HEK293 (cell line): ENCODE results near the gene EPN2.

Source experiments
- CTCF ChIA-PET: fragments of 350-600 bp; formaldehyde crosslinking; extraction: SDS; loops from one replicate; lab custom pipeline; 2021; ENCODE audit warnings: antibody characterized with exemption; lab: Yijun Ruan, JAX
- POLR2A ChIA-PET: fragments of 300-600 bp; formaldehyde crosslinking; extraction: SDS; loops from one replicate; lab custom pipeline; 2020; ENCODE audit warnings: antibody characterized with exemption, inconsistent platforms; lab: Yijun Ruan, JAX
- H3K27ac ChIP-seq: fragments of 200-500 bp; sonication (Bioruptor generic); 2 replicates; pipeline ENCODE4 v1.5.1; 2014; ENCODE audit warnings: low read depth, low read length, control low read depth, inconsistent platforms; ENCODE audit errors: extremely low read depth
- H3K36me3 ChIP-seq, 2 experiments: fragments of 200-500 bp in 1 of 2; sonication (Bioruptor generic) in 1 of 2; 1 replicate in 1 of 2; 2 replicates in 1 of 2; pipeline ENCODE4 v1.5.1; 2014 to 2017; ENCODE audit warnings: inconsistent platforms in 2 of 2, low read length in 2 of 2; ENCODE audit not compliant: control insufficient read depth in 2 of 2, insufficient read depth in 1 of 2
- H3K4me1 ChIP-seq: fragments of 200-500 bp; sonication (Bioruptor generic); 2 replicates; pipeline ENCODE4 v1.5.1; 2014; ENCODE audit warnings: mild to moderate bottlenecking, low read length, inconsistent platforms; ENCODE audit not compliant: control insufficient read depth, insufficient read depth
- H3K4me3 ChIP-seq: 2 replicates; pipeline ENCODE4 v1.5.1; 2011; ENCODE audit warnings: low read depth, mild to moderate bottlenecking, control low read depth, low read length, moderate library complexity
- H3K9me3 ChIP-seq: fragments of 200-500 bp; sonication (Bioruptor generic); 2 replicates; pipeline ENCODE4 v1.5.1; 2014; ENCODE audit warnings: low read depth, low read length, inconsistent platforms; ENCODE audit not compliant: control insufficient read depth, insufficient read depth
- KLF8 ChIP-seq: fragments of 450-650 bp; formaldehyde crosslinking; IDR thresholded peaks from 2 replicates; pipeline ENCODE4 v1.5.1; 2016; ENCODE audit warnings: missing biosample characterization, missing genetic modification characterization
- SALL2 ChIP-seq: fragments of 450-650 bp; formaldehyde crosslinking; IDR thresholded peaks from 2 replicates; pipeline ENCODE4 v1.5.0; 2017; ENCODE audit warnings: missing biosample characterization, mild to moderate bottlenecking, missing genetic modification characterization, borderline replicate concordance
- SCRT1 ChIP-seq: fragments of 450-650 bp; formaldehyde crosslinking; IDR thresholded peaks from 2 replicates; pipeline ENCODE4 v1.5.1; 2016; ENCODE audit warnings: missing biosample characterization, missing genetic modification characterization, borderline replicate concordance
- SP7 ChIP-seq: fragments of 450-650 bp; formaldehyde crosslinking; IDR thresholded peaks from 2 replicates; pipeline ENCODE4 v1.5.1; 2016; ENCODE audit warnings: missing biosample characterization, missing genetic modification characterization
- ZBTB10 ChIP-seq: fragments of 450-650 bp; formaldehyde crosslinking; IDR thresholded peaks from 2 replicates; pipeline ENCODE4 v1.5.1; 2016; ENCODE audit warnings: missing biosample characterization, missing genetic modification characterization
- ZFP69B ChIP-seq: fragments of 450-650 bp; formaldehyde crosslinking; IDR thresholded peaks from 2 replicates; pipeline ENCODE4 v1.5.1; 2016; ENCODE audit warnings: missing biosample characterization, missing genetic modification characterization
- ZNF140 ChIP-seq: fragments of 450-650 bp; formaldehyde crosslinking; IDR thresholded peaks from 2 replicates; pipeline ENCODE4 v1.5.1; 2016; ENCODE audit warnings: missing biosample characterization, missing genetic modification characterization
- ZNF155 ChIP-seq: fragments of 450-650 bp; formaldehyde crosslinking; IDR thresholded peaks from 2 replicates; pipeline ENCODE4 v1.5.1; 2016; ENCODE audit warnings: missing biosample characterization, missing genetic modification characterization
- ZNF175 ChIP-seq: fragments of 450-650 bp; formaldehyde crosslinking; IDR thresholded peaks from 2 replicates; pipeline ENCODE4 v1.5.1; 2016; ENCODE audit warnings: missing biosample characterization, missing genetic modification characterization
- ZNF391 ChIP-seq: fragments of 450-650 bp; formaldehyde crosslinking; IDR thresholded peaks from 2 replicates; pipeline ENCODE4 v1.5.1; 2016; ENCODE audit warnings: low read depth, missing biosample characterization, missing genetic modification characterization, borderline replicate concordance
- ZNF558 ChIP-seq: fragments of 450-650 bp; formaldehyde crosslinking; IDR thresholded peaks from 2 replicates; pipeline ENCODE4 v1.5.1; 2016; ENCODE audit warnings: missing biosample characterization, missing genetic modification characterization
- ZNF747 ChIP-seq: fragments of 450-650 bp; formaldehyde crosslinking; IDR thresholded peaks from 2 replicates; pipeline ENCODE4 v1.5.1; 2016; ENCODE audit warnings: missing biosample characterization, missing genetic modification characterization
- ZSCAN4 ChIP-seq: fragments of 450-650 bp; formaldehyde crosslinking; IDR thresholded peaks from 2 replicates; pipeline ENCODE4 v1.5.1; 2017; ENCODE audit warnings: missing biosample characterization, missing genetic modification characterization
- TF ChIP-seq, protein P1 (sequence below): fragments of 450-650 bp; formaldehyde crosslinking; IDR thresholded peaks from 2 replicates; pipeline ENCODE4 v1.5.1; 2016; ENCODE audit warnings: missing biosample characterization, missing genetic modification characterization
- TF ChIP-seq, protein P2 (sequence below): fragments of 450-650 bp; IDR thresholded peaks from 2 replicates; pipeline ENCODE4 v1.5.1; 2018; ENCODE audit warnings: missing biosample characterization, mild to moderate bottlenecking, missing genetic modification characterization

Gene EPN2

GRCh38 chr17:19328441-19329061 lies 91.4 kb downstream of the EPN2 start:
- POLR2A ChIA-PET: no interaction called here

DNA sequence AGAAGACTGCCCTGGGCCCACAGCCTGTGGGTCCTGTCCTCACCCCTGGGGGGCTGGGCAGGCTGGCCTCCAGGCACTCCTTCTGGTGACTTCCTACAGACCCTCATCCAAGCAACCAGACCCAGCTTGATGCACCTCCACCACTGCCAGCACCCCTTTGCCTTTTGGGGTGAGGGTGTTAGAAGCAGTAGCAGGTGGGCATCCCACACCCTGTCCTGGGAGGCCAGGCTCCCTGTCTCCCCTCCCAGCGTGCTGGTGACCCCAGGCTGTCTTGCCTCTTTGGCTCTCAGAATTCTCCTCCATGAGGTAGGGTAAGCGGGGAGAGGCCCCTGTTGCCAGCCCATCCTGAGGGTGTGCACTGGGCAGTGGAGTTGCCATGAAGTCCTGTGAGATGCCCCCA lies 92.0 kb downstream of the EPN2 start:
- POLR2A ChIA-PET: no interaction called here
- TF ChIP-seq ZNF391 (tag by site-specific recombination) (no peak), SCRT1 (tag by site-specific recombination) (no peak), SALL2 (tag by site-specific recombination) (no peak), ZSCAN4 (tag by site-specific recombination) (no peak), ZNF558 (no peak), ZNF140 (no peak)
- Histone ChIP-seq H3K9me3 (no peaks in the 10 kb centered on the region), H3K27ac (no peak overlapping the region), H3K4me1 (no peaks in the 10 kb centered on the region), H3K4me3 (no peak overlapping the region), H3K36me3 (peaks cover 0 to 45% of the 10 kb centered on the region in 2 experiments; a peak in 2 of 3 replicates)
- CTCF ChIA-PET: interaction anchor here (1.6 to 2.1 kb wide), 2 partner anchors 9 to 119 kb away, joined by 6 to 7 read pairs; no protein-coding TSS in a partner anchor

More at GRCh38 chr17:19328441-19329061, 91.4 kb downstream of the EPN2 start:
- H3K27ac ChIP-seq: no peak overlapping the region
- CTCF ChIA-PET: interaction anchor here (1.6 kb wide), 1 partner anchor 10 kb away, joined by 7 read pairs; no protein-coding TSS in a partner anchor
- no peak overlapping the region for H3K4me3 ChIP-seq
- TF ChIP-seq ZNF175 (no peak), KLF8 (tag by site-specific recombination) (no peak), SP7 (tag by site-specific recombination) (no peak)
- TF ChIP-seq, protein P1, sequence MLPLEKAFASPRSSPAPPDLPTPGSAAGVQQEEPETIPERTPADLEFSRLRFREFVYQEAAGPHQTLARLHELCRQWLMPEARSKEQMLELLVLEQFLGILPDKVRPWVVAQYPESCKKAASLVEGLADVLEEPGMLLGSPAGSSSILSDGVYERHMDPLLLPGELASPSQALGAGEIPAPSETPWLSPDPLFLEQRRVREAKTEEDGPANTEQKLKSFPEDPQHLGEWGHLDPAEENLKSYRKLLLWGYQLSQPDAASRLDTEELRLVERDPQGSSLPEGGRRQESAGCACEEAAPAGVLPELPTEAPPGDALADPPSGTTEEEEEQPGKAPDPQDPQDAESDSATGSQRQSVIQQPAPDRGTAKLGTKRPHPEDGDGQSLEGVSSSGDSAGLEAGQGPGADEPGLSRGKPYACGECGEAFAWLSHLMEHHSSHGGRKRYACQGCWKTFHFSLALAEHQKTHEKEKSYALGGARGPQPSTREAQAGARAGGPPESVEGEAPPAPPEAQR: no peak
- H3K36me3 ChIP-seq: peaks cover 0 to 39% of the 10 kb centered on the region in 2 experiments; a peak in 2 of 3 replicates
- no peaks in the 10 kb centered on the region for H3K9me3 ChIP-seq
- no peaks in the 10 kb centered on the region for H3K4me1 ChIP-seq

- Histone ChIP-seq H3K27ac (no peak overlapping the region), H3K4me3 (no peak overlapping the region), H3K9me3 (no peaks in the 10 kb centered on the region), H3K36me3 (peaks cover 0 to 48% of the 10 kb centered on the region in 2 experiments; a peak in 2 of 3 replicates), H3K4me1 (no peaks in the 10 kb centered on the region)
- POLR2A ChIA-PET: no interaction called here
- CTCF ChIA-PET: interaction anchor here (0.8 to 2.1 kb wide), 3 partner anchors 8 to 118 kb away, joined by 3 to 7 read pairs (median 6); no protein-coding TSS in a partner anchor
- TF ChIP-seq, protein P2, sequence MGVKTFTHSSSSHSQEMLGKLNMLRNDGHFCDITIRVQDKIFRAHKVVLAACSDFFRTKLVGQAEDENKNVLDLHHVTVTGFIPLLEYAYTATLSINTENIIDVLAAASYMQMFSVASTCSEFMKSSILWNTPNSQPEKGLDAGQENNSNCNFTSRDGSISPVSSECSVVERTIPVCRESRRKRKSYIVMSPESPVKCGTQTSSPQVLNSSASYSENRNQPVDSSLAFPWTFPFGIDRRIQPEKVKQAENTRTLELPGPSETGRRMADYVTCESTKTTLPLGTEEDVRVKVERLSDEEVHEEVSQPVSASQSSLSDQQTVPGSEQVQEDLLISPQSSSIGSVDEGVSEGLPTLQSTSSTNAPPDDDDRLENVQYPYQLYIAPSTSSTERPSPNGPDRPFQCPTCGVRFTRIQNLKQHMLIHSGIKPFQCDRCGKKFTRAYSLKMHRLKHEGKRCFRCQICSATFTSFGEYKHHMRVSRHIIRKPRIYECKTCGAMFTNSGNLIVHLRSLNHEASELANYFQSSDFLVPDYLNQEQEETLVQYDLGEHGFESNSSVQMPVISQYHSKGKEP (tag by site-specific recombination): no peak
- TF ChIP-seq ZNF558: no peak
- TF ChIP-seq ZNF747: no peak
- TF ChIP-seq ZFP69B (tag by site-specific recombination): no peak
- no peak for TF ChIP-seq ZNF175
- no peak for TF ChIP-seq ZBTB10 (tag by site-specific recombination)
- TF ChIP-seq ZNF155 (tag by site-specific recombination): no peak
Measured at GRCh38 chr17:19329839-19330238, 92.7 kb downstream of the EPN2 start.
